ENCODE data around the gene UGT1A10. TPM values are rescaled to one million over a fixed set of nuclear protein-coding genes. Genes with fewer than 3 reads are reported as not detected.
"Not testable (repeated sequence)": the region's sequence is repeated elsewhere in the genome, so short reads cannot be mapped to it uniquely, and the experiment has no call there.

Gene UGT1A10
- total RNA-seq, 2 experiments from 2014 or later, result not detected

- Mint-ChIP-seq H3K4me3 (no peak overlapping the region), H3K9me3 (ENCODE audit: low read depth) (no peaks in the 10 kb centered on the region), H3K27me3 (peaks cover 22% of the 10 kb centered on the region), H3K36me3 (ENCODE audit: low read depth) (no peaks in the 10 kb centered on the region), H3K4me1 (no peaks in the 10 kb centered on the region), H3K27ac (no peak overlapping the region)
- CTCF ChIA-PET, result interaction anchor here (0.6 kb wide), 1 partner anchor 61 kb away, joined by 3 read pairs; no protein-coding TSS in a partner anchor
- intact Hi-C loops (cut with DNase I, micrococcal nuclease), result loop anchor here (5.0 to 10.0 kb wide), 2 partner anchors 311 to 408 kb away; partner anchors contain the start of gene SAG (in 1 of the 2)
- ATAC-seq, result no peak
- POLR2A ChIA-PET, result no interaction called here
- no peak for DNase-seq
Observed at GRCh38 chr2:233713262-233713615, 77.0 kb downstream of the UGT1A10 start.

DNA sequence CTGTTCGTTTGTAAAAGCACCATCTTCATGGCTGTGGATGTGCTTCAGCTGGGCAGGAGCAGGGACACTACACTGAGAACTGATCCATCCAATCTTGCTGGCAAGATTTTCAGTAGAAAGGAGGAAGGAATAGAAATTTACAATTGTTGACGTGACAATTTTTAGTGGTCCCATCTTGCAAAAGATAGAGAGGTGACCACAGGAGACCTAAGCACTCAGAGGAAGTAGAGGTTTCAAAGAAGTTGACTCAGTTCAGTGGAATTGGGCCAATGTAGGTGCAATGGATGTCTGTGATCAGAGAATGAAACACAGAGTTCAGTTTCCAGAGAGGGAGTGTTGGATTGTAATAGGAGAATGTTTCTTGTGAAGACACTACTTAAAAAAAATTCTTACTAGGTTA lies 77.9 kb downstream of the UGT1A10 start:
- H3K36me3 Mint-ChIP-seq (ENCODE audit: low read depth), result no peaks in the 10 kb centered on the region
- DNase-seq (no peak), ATAC-seq (no peak)
- H3K4me3 Mint-ChIP-seq, result no peak overlapping the region
- H3K9me3 Mint-ChIP-seq (ENCODE audit: low read depth), result no peaks in the 10 kb centered on the region
- no peak overlapping the region for H3K27ac Mint-ChIP-seq
- intact Hi-C loops (cut with DNase I, micrococcal nuclease), result loop anchor here (5.0 to 10.0 kb wide), 2 partner anchors 312 to 409 kb away; partner anchors contain the start of gene SAG (in 1 of the 2)
- ChIA-PET CTCF (no interaction called here), POLR2A (no interaction called here)
- peaks cover 23% of the 10 kb centered on the region for H3K27me3 Mint-ChIP-seq
- H3K4me1 Mint-ChIP-seq, result no peaks in the 10 kb centered on the region

- no peak within 1 kb of the TSS for H3K27ac Mint-ChIP-seq
Observed at GRCh38 chr2:233718552-233718951, 82.3 kb downstream of the UGT1A10 start, which contains the start of gene UGT1A4. UGT1A4 (plus strand) TSS chr2:233718736; CDS start chr2:233718821, 85 bp downstream.

DNA sequence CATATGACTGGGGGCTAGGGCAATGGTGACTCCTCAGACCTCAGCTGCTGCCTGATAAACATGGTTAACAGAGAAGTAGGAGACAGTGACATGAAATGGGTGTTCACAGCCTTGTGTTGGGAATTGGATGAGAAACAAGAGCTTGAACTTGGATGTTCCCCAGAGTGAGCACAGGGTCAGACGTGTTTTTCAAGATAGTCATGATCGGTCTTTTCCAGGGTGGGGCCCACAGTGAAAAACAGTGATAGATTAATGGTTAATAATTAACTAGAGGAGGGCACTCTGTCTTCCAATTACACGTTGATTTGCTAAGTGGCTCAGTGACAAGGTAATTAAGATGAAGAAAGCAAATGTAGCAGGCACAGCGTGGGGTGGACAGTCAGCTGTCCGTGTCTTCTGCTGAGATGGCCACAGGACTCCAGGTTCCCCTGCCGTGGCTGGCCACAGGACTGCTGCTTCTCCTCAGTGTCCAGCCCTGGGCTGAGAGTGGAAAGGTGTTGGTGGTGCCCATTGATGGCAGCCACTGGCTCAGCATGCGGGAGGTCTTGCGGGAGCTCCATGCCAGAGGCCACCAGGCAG lies 92.6 kb downstream of the UGT1A10 start, which contains the start of gene UGT1A3:
Gene UGT1A3 (plus strand): TSS at position 320 of the 579 bp plus-strand sequence. CDS start 85 bp downstream, at position 405.
- ATAC-seq, result no peak
- Mint-ChIP-seq H3K4me1 (no peaks in the 10 kb centered on the region), H3K27ac (no peak within 1 kb of the TSS), H3K4me3 (no peak within 1 kb of the TSS), H3K9me3 (ENCODE audit: low read depth) (no peaks in the 10 kb centered on the region), H3K36me3 (ENCODE audit: low read depth) (no peaks in the 10 kb centered on the region), H3K27me3 (peaks cover 9% of the 10 kb centered on the region)
- CTCF ChIA-PET, result interaction anchor here (0.7 kb wide), 1 partner anchor 836 kb away, joined by 3 read pairs; no protein-coding TSS in a partner anchor
- POLR2A ChIA-PET, result no interaction called here
- intact Hi-C loops (cut with DNase I, micrococcal nuclease), result no loop called here
- DNase-seq, result no peak

More at GRCh38 chr2:233718552-233718951, 82.3 kb downstream of the UGT1A10 start, which contains the start of gene UGT1A4:
- CTCF ChIA-PET, result no interaction called here
- no peak within 1 kb of the TSS for H3K4me3 Mint-ChIP-seq
- intact Hi-C loops (cut with DNase I, micrococcal nuclease), result loop anchor here in 1 of 2 experiments (10.0 kb wide), 1 partner anchor 414 kb away; the partner anchor contains the start of gene SAG
- no peaks in the 10 kb centered on the region for H3K36me3 Mint-ChIP-seq (ENCODE audit: low read depth)
- DNase-seq (no peak), ATAC-seq (no peak)
- H3K9me3 Mint-ChIP-seq (ENCODE audit: low read depth), result no peaks in the 10 kb centered on the region
- no peaks in the 10 kb centered on the region for H3K4me1 Mint-ChIP-seq
- POLR2A ChIA-PET, result no interaction called here
- H3K27me3 Mint-ChIP-seq, result peaks cover 17% of the 10 kb centered on the region

GRCh38 chr2:233736868-233737653 lies 100.8 kb downstream of the UGT1A10 start:
- H3K4me3 Mint-ChIP-seq; H3K9me3 Mint-ChIP-seq (ENCODE audit: low read depth); ATAC-seq; intact Hi-C loops (cut with DNase I, micrococcal nuclease); H3K36me3 Mint-ChIP-seq (ENCODE audit: low read depth); DNase-seq; H3K4me1 Mint-ChIP-seq; H3K27ac Mint-ChIP-seq: not testable (repeated sequence)
- ChIA-PET POLR2A (interaction anchor here (0.6 kb wide), 1 partner anchor 803 kb away, joined by 4 read pairs; no protein-coding TSS in a partner anchor), CTCF (interaction anchor here (1.5 kb wide), 1 partner anchor 20 kb away, joined by 3 read pairs; no protein-coding TSS in a partner anchor)
- H3K27me3 Mint-ChIP-seq, result peaks cover 24% of the 10 kb centered on the region

DNA sequence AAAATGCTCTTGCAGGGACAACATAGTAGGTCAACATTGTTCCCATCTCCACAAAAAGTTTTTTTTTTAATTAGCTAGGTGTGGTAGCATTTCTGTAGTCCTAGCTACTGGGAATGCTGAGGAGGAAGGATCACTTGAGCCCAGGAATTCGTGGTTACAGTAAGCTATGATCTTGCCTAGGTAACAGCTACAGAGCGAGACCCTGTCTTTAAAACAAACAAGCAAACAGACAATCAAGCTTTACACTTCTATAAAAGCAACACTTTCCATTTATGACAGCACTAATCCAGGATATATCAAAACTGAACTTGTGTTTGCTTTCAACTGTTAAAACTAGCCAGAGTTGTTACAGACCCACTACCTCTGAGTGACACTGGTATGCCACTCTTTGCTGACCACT lies 104.6 kb downstream of the UGT1A10 start:
- H3K9me3 Mint-ChIP-seq (ENCODE audit: low read depth), result no peaks in the 10 kb centered on the region
- DNase-seq, result no peak
- no peak overlapping the region for H3K4me3 Mint-ChIP-seq
- ATAC-seq, result no peak
- H3K36me3 Mint-ChIP-seq (ENCODE audit: low read depth), result no peaks in the 10 kb centered on the region
- H3K4me1 Mint-ChIP-seq, result no peaks in the 10 kb centered on the region
- intact Hi-C loops (cut with DNase I, micrococcal nuclease), result no loop called here
- ChIA-PET POLR2A (no interaction called here), CTCF (interaction anchor here (0.6 kb wide), 1 partner anchor 172 kb away, joined by 4 read pairs; no protein-coding TSS in a partner anchor)
- H3K27me3 Mint-ChIP-seq, result peaks cover 19% of the 10 kb centered on the region
- no peak overlapping the region for H3K27ac Mint-ChIP-seq

DNA sequence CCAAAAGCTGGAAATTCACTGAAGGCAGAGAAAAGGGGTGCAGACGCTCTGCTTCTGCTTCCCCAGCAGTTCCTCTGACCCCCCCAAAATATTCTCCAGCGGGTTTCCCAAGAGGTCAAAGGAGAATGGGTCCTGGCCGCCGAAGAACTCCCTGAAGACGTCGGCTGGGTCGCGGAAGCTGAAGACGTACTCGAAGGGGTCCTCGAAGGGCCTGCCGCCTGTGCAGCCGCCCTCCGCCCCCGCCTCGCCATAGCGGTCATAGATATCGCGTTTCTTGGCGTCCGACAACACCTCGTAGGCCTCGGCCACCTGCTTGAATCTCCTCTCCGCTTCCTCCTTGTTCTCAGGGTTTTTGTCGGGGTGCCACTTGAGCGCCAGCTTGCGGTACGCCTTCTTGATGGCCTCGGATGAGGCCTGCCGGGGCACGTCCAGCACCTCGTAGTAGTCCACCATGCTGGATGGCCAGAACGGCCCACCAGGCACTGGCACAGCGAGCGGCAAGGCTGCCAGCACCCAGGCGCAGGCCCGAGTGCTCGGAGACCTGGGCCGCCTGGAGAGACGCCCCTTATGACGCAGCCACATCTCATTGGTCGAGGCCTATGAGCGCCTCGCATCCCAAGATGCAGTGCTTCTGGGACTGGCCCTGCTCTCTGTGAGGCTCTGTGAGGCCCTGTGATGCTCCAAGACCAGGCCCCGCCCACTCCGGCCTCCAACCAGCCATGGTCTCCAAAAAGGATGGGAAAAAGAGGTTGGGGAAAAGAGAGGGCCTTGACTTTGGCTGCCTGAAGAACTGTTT lies 107.4 kb downstream of the UGT1A10 start:
- CTCF ChIA-PET, result no interaction called here
- intact Hi-C loops (cut with DNase I, micrococcal nuclease), result no loop called here
- DNase-seq (no peak), ATAC-seq (no peak)
- H3K4me3 Mint-ChIP-seq, result no peak overlapping the region
- peaks cover 19% of the 10 kb centered on the region for H3K27me3 Mint-ChIP-seq
- no peaks in the 10 kb centered on the region for H3K36me3 Mint-ChIP-seq (ENCODE audit: low read depth)
- no peaks in the 10 kb centered on the region for H3K4me1 Mint-ChIP-seq
- no peak overlapping the region for H3K27ac Mint-ChIP-seq
- H3K9me3 Mint-ChIP-seq (ENCODE audit: low read depth), result no peaks in the 10 kb centered on the region
- POLR2A ChIA-PET, result no interaction called here

DNA sequence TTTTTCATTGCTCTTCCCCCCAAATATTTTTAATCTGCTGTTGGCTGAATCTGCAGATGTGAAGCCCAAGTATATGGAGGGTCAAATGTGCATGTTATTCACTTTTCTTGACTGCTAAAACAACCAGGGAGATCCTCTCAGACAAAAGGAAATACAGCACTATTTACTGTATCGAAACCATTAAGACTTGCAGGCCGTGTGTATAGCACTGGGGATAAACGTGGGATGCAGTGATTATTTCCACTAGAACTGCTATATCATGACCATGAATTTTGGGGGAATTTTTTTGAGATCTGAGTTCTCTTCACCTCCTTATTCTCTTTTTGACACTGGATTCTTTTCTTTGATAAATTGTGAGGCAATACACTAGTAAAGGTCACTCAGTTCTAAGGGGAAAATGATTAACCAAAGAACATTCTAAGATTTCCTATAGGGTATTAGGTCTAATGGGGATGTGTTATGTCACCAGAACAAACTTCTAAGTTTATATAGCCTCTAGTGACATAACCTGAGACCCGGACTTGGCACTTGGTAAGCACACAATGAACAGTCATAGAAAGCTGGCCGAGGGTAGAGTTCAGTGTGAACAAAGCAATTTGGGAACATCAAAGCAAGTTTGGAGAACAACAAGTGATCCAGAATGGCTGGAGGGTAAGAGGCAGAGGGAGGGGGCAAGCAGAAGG lies 109.0 kb downstream of the UGT1A10 start:
- ChIA-PET CTCF (no interaction called here), POLR2A (no interaction called here)
- no peak overlapping the region for H3K27ac Mint-ChIP-seq
- ATAC-seq (no peak), DNase-seq (no peak)
- intact Hi-C loops (cut with DNase I, micrococcal nuclease), result no loop called here
- H3K4me3 Mint-ChIP-seq, result no peak overlapping the region
- H3K36me3 Mint-ChIP-seq (ENCODE audit: low read depth), result no peaks in the 10 kb centered on the region
- peaks cover 24% of the 10 kb centered on the region for H3K27me3 Mint-ChIP-seq
- H3K9me3 Mint-ChIP-seq (ENCODE audit: low read depth), result peaks cover 6% of the 10 kb centered on the region
- H3K4me1 Mint-ChIP-seq, result no peaks in the 10 kb centered on the region

- CTCF ChIA-PET; H3K36me3 Mint-ChIP-seq (ENCODE audit: low read depth); H3K9me3 Mint-ChIP-seq (ENCODE audit: low read depth); ATAC-seq; POLR2A ChIA-PET; H3K4me1 Mint-ChIP-seq; H3K4me3 Mint-ChIP-seq; intact Hi-C loops (cut with DNase I, micrococcal nuclease); H3K27ac Mint-ChIP-seq; DNase-seq: not testable (repeated sequence)
- peaks cover 23% of the 10 kb centered on the region for H3K27me3 Mint-ChIP-seq
Observed at GRCh38 chr2:233745838-233746237, 109.6 kb downstream of the UGT1A10 start.

GRCh38 chr2:233746475-233747282 lies 110.4 kb downstream of the UGT1A10 start:
- Mint-ChIP-seq H3K27me3 (peaks cover 22% of the 10 kb centered on the region), H3K9me3 (ENCODE audit: low read depth) (peaks cover 8% of the 10 kb centered on the region), H3K36me3 (ENCODE audit: low read depth) (no peaks in the 10 kb centered on the region), H3K4me3 (no peak overlapping the region), H3K4me1 (no peaks in the 10 kb centered on the region), H3K27ac (no peak overlapping the region)
- ChIA-PET POLR2A (no interaction called here), CTCF (no interaction called here)
- intact Hi-C loops (cut with DNase I, micrococcal nuclease), result no loop called here
- DNase-seq, result no peak
- ATAC-seq, result no peak

Data from activated CD4-positive, alpha-beta T cell treated with anti-CD3 and anti-CD28 coated beads for 36 hours (primary cell).